Peyer's patch (tissue), 4 donors: Measurements from ENCODE around the gene PLB1.

Source experiments
- POLR2A ChIP-seq, 2 donors: fragments of 450-650 bp; IDR thresholded peaks; one replicate each; pipeline ENCODE4 v1.5.1; 2017; ENCODE audit warnings: antibody characterized with exemption in 2 of 2, mild to moderate bottlenecking in 2 of 2, moderate library complexity in 2 of 2
- TF ChIP-seq, protein P1 (sequence below), 6 experiments: fragments of 450-650 bp in 4 of 6; fragments of 200-600 bp in 2 of 6; sonication (generic) in 1 of 6; IDR thresholded peaks; one replicate each; pipeline ENCODE4 v1.5.1; 2017 to 2019; ENCODE audit warnings: antibody characterized with exemption in 6 of 6, mild to moderate bottlenecking in 3 of 6, moderate library complexity in 1 of 6

DNA sequence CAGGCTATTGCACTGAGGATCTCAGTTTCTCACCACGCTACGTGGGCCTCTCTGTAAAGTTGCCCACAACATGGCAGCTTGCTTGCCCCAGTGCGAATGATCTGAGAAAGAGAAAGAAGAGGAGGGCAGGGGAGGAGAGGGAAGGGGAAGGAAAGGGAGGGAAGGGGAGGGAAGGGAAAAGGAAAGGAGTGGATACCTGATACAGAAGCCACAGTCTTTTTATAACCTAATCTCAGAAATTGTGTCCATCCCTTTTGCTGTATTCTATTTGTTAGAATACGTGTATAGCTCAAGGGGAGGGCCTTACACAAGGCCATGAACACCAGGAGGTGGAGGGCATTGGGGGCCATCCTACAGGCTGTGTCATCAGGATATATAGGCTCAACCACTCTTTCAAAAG is 177.5 kb downstream of the PLB1 start:
- TF ChIP-seq, protein P1, sequence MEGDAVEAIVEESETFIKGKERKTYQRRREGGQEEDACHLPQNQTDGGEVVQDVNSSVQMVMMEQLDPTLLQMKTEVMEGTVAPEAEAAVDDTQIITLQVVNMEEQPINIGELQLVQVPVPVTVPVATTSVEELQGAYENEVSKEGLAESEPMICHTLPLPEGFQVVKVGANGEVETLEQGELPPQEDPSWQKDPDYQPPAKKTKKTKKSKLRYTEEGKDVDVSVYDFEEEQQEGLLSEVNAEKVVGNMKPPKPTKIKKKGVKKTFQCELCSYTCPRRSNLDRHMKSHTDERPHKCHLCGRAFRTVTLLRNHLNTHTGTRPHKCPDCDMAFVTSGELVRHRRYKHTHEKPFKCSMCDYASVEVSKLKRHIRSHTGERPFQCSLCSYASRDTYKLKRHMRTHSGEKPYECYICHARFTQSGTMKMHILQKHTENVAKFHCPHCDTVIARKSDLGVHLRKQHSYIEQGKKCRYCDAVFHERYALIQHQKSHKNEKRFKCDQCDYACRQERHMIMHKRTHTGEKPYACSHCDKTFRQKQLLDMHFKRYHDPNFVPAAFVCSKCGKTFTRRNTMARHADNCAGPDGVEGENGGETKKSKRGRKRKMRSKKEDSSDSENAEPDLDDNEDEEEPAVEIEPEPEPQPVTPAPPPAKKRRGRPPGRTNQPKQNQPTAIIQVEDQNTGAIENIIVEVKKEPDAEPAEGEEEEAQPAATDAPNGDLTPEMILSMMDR (IDR thresholded peaks at IDR 0.05): no peak
- no peak for TF ChIP-seq POLR2A (IDR thresholded peaks at IDR 0.05)
